ENCODE measurements around the gene S100A14. TPM values are rescaled to one million over a fixed set of nuclear protein-coding genes. Genes with fewer than 3 reads are reported as not detected.

Gene S100A14
- total and polyA plus RNA-seq, 9 of the 15 experiments (the other 6 are each of a cell fraction or from before 2014, with no cell fraction given) = 0.10 to 0.64 (median 0.24) TPM; not detected in 3

- TF ChIP-seq SRSF1 (IDR thresholded peaks at IDR 0.05; ENCODE audit: low read depth, low read length) (peak; percentile 81), POLR2AphosphoS2 (IDR thresholded peaks at IDR 0.05; ENCODE audit: low read length) (peak; percentile 80), ARNT (IDR thresholded peaks at IDR 0.05) (0 out of 4 replicates have a peak, but pooled peaks of 1 of the 2 experiments have one; percentile 51), POLR2AphosphoS5 (IDR thresholded peaks at IDR 0.05; ENCODE audit: control insufficient read depth, insufficient read depth, low read depth, low read length) (peak; percentile 87), ZBTB9 (CRISPR knock-in tag; IDR thresholded peaks at IDR 0.05) (peak; percentile 85), MCM7 (IDR thresholded peaks at IDR 0.05) (no peak), C11orf30 (IDR thresholded peaks at IDR 0.05; ENCODE audit: low read depth) (no peak), TAF7 (tag; IDR thresholded peaks at IDR 0.05) (peak; percentile 93), KAT7 (CRISPR knock-in tag; IDR thresholded peaks at IDR 0.05; ENCODE audit: borderline replicate concordance) (peak; percentile 88; the same call in 1 of the 2 replicates), MAFK (IDR thresholded peaks at IDR 0.05; ENCODE audit: low read length) (peak; percentile 7; the same call in 1 of the 2 replicates), AFF1 (IDR thresholded peaks at IDR 0.05; ENCODE audit: low read depth in 1 of 2, partially characterized antibody in 2 of 2) (peak; percentile 42 to 49), HLTF (IDR thresholded peaks at IDR 0.05) (no peak), HMGN3 (IDR thresholded peaks at IDR 0.05; ENCODE audit: borderline replicate concordance, extremely low read depth, insufficient read length, low read depth, low read length) (peak; percentile 67), NUFIP1 (IDR thresholded peaks at IDR 0.05; ENCODE audit: partially characterized antibody) (no peak), ZBTB11 (CRISPR knock-in tag; IDR thresholded peaks at IDR 0.05) (peak in 1 of 3 experiments; percentile 79; a peak in 2 of 6 replicates), MLLT1 (IDR thresholded peaks at IDR 0.05) (peak in 1 of 2 experiments; percentile 76; a peak in 2 of 4 replicates)
These were observed 17.9 kb upstream of the S100A14 start, which contains the start of gene CHTOP (continued) for GRCh38 chr1:153633754-153634665.

Measured in K562 (cell line).